CD1c-positive myeloid dendritic cell (primary cell): Measurements from ENCODE around the gene LRMDA.
A peak's percentile ranks its signal among the peaks of the same experiment; 100 is the strongest.

Experiments used
- DNase-seq: peaks from one replicate; pipeline ENCODE4 v3.0.0-alpha.2; 2016; ENCODE audit errors: extremely low spot score

Gene LRMDA

DNA sequence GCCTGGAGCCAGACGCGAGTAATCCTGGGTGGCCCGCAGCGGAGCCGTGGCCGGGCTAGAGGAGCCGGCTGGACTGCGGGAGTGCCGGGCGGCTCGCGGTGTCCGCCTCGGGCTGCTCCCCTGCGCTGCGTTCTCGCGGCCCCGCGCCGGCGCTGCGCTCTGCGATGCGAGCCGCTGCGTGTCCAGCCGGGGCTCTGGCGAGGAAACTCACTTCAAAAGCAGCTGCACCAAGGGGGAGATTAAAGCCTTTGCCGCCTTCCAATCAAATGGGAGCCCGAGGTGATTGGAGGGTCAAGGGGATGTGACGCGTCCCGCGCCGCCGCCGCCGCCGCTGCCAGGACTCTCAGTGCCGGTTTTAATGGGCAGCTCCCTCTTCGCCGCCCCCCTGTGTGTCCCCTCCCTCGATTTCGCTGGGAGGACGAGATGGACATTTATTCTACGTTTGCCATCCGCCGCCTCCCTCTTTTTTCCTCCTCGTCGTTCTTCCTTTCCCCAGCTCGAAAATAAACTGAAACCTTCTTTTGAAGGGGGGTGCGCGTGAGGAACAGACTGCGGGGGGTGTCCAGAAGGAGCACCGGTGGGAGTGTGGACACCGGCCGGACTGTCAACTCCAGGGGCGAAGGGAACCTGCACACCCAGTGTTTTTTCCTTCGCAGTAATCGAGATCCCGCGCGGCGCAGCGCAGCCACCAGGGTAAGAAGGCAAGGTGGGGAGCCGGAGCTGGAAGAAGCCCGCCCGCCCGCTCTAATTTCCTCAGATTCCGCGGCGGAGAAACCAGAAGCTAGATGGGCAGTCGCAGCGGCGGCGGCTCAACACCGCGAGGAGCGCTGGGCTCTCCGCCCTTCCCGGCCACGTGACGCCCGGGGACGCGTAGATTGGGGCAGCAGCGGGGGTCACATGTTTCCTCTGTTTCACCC lies 29.6 kb upstream of the LRMDA start, which contains the start of gene ZNF503:
Gene ZNF503 (minus strand): TSS at position 196 of the 917 bp plus-strand sequence. CDS start 345 bp downstream, outside the sequence.
- peak; percentile 86 for DNase-seq

DNA sequence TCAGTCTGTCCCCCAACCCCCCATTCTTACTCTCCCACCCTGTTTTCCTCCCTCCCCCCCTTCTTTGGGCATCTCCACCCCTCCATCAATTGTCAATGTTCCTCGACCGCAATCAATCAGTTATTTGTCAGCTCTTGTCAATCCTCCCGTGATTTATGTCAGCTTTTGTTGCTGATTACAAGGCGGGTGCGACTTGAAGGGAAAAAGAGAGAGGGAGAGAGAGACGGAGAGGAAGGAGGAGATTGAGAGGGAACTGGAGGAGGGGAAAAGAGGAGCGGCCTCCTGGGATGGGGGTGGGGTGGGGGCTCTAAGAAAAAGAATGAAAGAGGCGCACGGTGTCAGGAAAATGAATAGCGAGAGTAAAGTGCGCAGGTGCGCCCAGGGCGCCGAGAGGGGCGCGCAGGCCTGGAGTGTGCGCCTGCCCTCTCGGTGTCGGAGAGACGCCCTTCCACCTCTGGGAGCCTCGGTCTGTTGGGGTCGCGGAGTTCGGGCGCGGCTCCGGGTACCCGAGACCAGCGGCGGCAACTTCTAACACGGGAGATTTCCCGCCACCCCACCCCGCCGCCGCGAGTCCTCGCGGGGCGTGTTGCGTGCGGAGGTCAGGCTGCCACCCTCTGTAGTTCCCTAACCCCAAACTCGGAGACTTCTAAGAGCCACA lies 28.8 kb upstream of the LRMDA start:
- peak; percentile 42 for DNase-seq

DNA sequence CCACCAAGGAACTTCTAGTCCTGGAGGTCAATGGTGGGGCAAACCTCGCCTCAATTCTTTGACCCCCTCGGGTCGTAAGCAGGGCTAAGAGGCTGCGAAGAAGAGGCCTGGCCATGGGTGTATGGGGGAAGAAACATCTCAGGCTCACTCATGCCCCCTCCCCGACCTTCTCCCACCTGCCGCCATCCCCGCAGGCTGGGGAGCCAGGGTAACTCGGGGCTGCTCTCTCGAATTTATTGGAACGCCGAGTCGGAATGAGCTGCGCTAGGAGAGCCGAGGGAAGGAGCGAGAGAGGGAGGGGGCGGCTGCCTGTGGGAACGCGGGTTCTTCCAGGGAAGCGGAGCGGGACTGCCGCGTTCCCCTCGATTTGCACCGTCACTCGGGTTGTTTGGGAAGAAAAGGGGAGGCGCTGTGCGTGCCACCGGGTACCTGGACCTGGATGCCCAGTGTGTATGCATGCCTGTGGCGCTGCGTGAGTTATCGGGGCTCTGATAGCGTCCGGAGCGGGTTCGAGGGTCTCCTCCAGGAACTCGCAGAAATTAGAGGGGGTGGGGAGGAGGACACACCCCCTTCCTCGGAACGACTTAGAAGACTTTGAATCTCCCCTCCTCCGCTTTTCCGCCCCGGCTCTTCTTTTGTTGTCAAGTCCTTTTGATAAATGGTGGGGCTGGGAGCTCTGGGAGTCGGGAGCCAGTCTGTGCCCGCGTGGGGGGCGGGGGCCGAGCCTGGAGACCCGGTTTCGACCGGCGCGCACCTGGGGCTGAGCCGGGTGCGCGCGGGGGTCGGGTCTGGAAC lies 28.1 kb upstream of the LRMDA start:
- DNase-seq: no peak

DNA sequence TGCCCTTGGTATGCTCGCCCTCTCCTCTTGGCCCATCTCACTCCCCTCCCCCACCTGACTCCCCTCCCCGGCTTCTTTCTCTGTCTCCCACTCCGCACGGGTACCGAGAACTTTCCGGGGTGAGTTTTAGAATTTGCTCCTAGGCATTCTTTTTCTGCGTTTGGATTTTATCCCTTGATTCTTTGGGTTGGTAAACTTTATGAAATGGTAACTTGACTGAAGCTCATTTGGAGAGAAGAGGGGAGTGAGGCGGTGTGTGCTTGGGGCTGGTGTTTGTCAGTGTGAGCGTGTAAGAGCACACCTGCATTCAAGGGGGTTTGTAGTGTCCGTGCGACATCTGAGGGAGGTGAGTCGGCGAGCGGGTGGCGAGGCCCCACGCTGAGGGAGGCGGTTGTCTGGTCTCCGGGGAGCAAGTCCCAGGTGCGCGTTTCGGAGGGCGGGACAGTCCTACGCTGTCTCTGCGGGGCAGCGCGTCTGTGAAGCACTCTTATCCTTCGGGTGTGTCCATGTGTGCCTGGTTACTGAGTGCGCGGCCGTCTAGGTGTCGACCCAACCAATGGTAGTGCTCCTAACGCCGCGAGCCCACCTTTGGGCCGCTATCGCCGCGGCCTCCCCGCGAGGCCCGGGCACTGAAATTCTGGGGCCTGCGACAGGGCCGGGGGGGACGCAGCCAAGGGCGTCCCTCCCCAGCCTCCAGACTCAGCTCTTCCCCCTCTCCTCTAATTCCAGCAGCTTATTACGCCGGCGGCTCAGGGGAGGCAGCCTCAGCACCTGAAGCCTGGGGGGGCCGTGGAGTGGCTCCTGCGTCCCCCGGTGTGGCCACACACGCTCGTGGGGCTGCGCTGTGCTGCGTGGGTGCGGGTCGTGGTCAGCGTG lies 27.2 kb upstream of the LRMDA start:
- no peak for DNase-seq

DNA sequence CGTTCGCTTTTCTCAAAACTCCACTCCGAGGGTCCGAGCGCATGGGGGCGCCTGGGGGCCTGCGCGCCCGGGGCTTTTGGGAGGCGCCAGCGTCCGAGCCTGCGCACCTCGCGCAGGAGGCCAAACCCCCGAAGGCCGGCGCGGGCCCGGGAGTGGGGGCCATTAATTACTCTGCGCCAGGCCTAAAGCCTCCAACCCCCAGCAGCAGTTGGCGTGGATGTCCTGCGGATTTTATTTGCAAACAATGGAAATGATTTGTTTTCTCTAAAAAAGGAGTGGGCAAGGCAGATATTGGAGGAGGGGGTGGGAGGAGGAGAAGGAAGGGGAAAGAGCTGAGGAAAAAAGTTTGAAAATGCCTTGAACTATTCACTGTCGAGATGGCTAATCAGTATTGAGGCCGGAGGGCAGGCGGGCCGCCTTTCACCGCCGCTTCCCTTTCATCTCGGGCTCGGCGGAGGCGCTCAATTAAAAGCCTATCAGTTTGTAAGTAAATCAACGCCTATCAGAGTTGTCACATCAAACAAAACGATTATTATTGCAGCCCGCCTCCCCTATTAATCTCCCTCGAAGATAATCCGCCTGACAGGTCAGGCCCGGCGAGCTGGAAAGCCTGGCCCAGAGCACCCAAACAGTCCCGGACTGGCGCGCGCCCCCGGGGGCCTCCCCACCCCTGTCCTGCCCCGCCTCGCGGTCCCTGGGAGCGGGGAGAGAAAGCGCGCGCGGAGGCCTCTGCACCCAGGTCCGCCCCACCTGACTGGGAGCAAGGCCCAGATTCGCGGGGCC lies 26.4 kb upstream of the LRMDA start:
- no peak for DNase-seq

DNA sequence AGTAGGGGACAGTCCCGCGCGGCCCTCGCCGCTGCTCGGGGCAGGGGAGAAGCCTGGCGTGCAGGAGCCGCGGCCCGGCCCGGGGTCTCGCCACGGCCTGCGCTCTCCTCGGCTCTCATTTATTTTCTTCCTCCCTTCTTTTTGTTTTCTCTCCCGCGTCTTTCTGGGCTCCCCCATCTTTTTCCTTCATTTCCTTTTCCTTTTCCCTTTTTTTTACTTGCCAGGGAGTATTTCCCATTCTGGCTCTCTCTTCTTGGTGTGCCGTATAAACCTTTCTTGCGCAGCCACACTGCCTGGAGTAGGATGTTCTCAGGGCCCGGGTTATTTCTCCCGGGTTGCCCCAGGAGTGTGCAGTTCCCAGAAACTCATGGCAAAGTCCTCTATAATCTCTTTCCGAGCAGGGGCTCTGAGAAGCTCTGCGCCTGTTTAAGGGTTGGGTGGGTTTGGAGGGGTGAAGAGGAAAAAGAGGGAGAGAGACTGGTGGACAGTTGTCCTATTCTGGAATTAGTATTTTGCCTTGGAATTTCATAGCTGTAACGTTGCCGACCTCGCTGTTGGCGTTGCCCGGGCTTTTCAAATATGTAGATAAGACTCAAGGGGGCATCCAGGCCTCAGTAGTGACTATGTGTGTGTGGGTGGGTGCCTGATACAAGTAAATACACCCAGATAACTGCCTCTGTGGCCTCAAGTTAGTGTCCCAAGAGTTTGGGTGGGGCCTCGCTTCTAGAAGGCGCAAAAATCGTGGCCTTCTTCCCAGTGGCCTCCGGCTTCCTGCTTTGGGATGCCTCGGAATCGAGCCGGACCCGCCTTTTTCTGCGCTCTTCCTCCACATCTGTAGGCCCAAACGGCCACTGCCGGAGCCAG lies 25.6 kb upstream of the LRMDA start:
- DNase-seq: no peak

DNA sequence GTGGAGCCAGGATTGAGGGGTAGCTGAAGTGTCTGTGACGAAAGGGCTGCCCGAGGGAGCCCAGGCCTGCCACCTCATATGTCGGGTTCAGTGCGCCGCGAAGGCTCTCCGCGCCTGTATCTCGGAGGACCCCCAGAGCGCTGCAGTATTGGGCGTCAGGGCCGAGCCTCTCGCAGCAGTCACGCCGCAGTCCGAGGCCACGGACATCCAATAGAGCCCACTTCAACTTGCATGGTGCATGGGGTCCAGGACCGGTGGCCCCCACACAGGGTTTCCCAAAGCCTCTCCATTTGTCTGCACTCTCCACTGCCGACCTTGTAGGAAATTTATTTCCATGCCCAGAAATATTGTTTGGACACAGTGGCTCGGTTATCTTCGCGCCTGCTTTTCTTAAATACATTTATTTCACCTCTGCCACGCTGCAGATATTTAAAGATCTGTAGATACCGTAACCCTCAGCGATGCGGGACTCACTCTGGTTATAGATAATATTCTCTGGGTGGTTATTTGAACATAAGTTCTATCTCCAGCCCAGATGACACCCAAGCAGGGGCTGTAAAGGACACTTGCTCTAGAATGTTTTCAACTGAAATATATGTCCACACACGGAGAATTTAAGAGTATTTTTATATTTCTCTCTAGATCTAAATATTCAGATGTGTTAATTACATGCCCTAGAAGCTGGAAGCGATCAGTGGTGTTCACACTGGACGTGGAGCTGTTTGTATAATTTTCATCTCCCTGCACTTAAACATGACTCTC lies 24.8 kb upstream of the LRMDA start:
- DNase-seq: no peak

DNA sequence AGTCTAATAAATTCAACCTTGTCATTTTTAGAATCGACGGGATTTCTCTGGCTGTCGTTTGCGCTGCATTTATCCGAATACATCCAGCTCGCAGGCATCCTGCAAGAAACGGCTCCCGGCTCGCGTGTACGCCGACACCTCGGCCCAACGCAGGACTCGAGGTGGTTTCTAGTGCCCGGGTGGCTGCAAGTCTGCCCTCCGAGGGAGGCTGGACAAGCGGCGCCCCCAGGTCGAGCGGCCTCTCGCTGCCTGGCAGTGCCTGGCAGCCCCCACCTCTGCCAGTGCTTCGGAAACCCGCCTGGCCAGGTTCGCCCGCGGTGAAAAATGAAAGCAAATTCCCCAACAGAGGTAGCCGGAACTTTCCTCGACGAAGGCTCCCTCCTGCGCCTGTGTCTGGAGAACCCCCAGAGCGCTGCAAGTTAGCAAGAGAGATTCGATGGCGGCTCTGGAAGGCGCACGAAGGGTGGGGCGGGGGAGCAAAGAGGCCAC lies 24.2 kb upstream of the LRMDA start:
- no peak for DNase-seq

DNA sequence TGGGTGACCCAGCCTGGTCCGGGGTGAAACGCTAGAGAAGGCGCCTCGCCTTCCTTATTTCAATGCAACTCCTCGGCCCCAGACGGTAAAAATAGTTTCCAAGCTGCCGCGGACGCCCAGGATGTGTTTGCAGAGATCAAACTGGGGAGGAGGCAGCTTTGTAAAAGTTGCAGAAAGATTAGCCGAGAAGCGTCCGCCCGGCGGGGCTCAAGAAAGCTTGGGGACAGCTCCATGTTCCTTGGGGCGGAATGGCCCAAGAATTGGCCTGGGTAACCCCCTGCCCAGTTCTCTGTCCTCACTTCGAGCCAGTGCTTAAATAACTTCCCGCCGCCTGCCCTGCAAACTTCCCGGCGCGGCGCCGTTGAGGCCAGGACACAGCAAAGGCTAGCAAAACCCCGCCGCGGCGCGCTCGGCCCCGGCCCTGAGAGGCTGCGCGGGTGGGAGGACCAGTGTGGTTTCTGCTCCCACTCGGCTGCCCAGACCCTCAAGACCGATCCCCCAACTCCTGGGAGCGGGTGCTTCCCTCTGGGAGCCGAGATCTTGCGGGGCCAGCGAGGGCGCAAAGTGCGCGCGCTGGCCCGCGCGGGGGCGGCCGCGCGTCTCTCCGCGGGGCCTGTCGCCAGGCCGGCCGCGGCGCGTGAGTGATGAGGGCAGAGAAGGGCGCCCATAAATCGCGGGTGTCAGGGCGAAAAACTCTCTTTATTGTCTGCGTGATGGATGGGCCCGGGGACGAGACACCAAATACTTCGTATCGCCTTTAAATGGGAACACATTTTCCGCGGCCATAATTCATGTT lies 23.5 kb upstream of the LRMDA start:
- DNase-seq: peak; percentile 38

DNA sequence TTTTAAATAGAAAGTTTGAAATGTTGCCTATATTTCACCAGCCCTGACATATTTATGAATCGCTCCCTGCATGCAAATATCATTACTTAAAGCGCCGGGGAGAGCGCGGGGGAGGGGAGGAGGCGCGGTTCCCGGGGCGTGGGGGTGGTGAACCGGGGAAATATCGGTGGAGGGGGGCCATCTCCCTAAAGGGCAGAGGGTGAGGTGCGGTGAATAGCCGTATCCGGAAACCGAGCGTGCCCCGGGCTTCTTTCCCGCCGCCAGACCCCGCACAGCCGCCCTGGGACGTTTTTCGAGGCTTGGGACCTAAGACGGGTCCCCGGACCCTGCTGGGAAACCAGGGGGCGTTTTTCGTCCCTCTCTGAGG lies 22.9 kb upstream of the LRMDA start:
- DNase-seq: no peak

DNA sequence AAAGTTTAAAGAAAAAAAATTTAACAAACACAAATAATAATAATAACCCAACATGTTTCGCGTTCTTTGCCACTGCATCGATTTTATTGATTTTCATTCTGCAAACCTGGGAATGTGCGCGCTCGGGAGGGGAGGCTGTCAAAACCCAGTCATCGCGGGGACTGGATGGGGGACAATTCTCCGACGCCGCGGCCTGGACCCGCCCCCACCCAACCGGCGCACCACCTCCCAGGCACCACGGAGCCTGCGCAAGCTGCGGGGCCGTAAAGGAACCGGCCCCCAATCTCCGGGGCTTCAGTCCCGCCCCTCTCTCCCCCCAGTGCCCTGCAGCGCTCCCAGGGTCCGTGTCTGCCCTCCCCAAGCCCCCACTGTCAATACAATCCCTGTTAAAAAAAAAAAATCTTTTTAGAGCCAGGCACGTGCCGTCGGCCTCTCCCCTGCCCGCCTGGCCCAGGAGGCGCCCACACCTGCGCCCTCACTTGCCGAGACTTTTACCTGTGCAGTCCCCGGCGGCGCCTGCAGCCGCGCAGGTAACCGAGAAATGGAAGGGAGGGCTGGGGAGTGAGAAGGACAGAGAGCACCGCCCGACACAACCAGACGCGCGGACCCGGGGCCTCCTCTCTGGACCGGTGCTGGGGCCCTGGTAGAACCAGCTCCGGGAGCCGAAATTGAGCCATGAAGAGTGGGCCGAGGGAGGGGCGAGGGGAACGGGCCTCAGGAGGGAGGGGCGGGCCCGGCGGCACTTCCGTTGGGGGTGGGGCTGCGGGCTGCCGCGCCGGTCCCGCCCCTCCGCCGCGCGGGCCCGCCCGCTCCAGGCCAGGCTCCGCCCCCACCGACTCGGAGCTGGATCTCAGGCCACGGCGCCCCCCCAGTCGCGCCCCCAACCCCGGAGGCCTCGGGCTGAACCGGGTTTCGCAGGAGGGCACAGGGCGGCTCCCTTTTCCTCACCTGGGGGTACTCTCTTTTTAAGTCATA lies 22.2 kb upstream of the LRMDA start:
- DNase-seq: peak; percentile 54

DNA sequence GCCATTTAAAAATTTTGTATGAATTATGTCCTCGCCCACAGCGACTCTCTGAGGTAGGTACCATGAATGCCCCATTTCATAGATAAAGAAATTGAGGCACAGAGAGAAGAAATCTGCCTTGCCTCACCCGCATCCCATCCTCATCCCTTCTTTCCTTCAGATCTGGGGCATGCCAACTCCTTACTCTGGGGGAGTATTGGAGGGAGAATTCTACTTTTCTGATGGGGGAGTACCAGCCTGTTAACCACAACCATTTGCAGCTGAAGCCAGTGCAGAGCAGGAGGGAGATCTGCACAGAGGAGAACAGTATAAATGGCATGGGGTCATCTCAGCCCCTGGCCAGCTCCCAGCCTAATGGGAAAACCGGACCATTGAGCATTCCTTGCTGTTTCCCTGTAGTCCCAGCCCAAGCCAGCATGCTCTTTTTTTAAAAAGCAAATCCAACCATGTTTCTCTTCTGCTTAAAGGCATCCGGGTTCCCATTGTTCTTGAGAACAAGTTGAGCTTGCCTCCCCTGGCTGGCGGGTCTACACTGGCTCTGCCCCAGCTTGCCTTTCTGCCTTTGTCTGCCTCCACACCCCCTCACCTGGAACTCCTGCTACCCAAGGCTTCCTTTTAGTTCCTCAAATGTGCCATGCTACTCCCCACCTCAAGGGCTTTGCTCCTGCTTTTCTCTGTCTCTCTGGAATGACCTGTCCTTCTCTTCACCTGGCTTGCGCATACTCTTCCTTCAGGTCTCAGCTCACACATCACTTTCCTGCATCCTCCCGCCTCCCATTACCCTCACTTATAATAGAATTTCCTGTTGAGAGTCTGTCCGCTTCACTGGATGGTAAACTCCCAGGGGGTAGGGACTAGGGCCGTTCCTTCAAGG lies 21.1 kb upstream of the LRMDA start:
- DNase-seq: no peak

DNA sequence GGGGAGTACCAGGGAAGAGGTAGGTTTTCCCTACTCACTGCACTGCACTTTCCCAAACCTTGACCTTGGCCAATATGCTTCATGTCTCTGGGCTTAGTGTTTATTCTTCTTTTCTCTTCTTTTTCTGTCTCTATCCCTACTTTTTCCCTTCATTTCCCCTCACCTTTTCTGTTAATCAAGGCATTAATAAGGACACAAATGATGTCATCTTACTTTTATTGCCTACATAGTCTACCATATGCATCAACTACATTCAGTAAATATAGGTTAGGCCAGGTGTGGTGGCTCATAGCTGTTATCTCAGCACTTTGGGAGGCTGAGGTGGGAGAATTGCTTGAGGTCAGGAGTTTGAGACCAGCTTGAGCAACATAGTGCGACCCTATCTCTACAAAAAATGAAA lies 16.9 kb upstream of the LRMDA start:
- no peak for DNase-seq

DNA sequence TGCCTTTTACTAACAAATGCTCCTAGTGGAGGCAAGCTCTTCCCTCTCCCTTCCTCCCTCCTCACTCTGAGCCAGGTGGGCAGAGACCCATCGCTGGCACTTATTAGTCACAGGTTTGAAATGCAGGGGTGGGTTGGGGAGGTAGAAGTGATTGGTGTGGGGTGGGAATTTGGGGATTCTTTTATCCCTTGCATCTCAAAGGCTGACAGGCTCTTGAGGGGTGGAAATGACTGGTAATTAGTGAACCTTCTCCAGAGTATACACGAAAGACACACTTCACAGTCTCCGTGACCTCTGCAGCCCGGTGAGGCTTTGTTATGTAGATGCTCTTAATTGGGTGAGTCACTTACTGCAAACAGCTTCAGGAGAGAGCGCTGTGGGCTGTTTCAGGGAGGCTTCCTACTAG lies 13.9 kb upstream of the LRMDA start:
- no peak for DNase-seq

DNA sequence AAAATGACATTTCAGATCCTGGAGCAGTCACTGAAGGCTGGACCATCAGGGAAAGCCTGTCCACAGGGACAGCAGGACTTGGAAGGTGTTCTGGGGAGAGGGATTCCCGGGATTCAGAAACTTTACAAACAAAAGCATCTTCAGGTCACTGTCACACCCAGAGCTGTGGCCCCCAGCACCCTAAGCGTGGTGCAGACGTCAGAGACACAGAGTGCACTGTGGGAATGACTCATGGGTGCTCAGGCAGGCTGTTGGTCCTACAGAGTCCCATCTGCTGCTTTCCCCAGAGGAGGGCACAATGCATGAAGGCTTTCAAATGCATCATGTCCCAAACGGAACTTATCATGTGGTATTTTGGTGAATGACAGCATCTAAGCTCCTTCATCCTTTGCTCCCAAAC lies 13.1 kb upstream of the LRMDA start:
- no peak for DNase-seq

DNA sequence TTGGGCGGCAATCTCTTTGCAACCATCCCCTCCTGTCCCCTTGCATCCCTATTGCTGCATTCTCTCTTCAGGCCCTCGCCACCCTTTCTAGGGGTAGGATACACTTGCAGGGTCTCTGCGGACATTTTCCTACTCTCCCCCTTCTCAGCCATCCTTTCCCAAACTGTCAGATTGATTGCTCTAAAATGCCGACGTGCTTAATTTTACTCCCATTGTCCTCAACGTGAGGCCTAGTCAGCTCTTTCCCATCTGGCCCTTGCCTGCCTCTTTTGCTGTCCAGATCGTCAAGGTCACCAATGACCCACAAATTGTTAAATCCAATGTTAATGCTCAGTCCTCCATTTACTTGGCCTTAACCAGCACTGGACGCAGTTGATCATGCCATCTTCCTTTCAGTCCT lies 12.7 kb upstream of the LRMDA start:
- DNase-seq: no peak
